GM18507 (cell line): ENCODE measurements around the gene FAM53A.

ENCODE experiments used
- DNase-seq: peaks from one replicate; pipeline ENCODE4 v3.0.0; 2011; ENCODE audit warnings: low read depth; ENCODE audit not compliant: insufficient read length; ENCODE audit errors: extremely low spot score
- FAIRE-seq: peaks from 2 replicates; lab custom pipeline; 2011; peaks lifted over from hg19 to GRCh38; lab: Jason Lieb, UNC

The FAM53A gene

DNA sequence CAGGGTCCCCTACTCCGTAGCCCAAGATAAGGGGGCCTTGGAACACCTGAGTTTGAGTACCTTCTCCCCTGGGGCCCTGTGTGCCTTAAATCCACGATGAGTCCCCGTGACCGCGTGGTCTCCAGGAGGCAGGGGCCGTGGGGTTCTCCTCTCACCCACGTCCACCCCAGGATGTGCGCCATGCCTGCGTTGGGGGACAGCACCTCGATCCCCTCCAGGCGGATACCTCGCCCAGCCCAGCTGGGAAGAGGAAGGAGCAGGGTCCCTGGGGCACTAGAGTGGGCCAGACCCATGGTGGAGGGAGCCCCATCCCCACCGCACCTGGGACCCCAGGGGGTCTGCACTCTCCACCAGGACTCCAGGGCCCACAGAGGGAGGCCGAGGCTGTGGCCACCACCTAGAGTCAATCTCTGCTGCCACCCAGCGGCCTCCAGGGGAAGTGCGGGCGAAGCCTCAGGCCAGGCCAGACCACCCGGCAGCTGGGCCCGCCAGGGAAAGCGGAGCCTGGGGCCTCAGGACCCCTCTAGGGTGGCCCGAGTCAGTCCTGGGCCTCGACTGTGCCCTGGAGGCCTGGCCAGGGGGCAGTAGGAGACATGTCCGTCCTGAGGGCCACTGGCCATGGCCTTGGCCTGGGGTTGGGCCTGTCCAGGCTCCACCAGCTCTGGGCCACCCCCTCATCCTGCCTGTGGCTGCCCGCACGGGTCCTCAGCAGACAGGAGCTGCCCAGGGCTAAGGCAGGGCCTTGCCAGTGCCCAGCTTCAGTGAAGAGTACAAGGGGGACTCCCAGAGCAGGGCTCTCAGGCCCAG, 55.0 kb downstream of the FAM53A start:
- DNase-seq (peak; percentile 69), FAIRE-seq (peak; percentile 35)

GRCh38 chr4:1627417-1628313, 56.4 kb downstream of the FAM53A start:
- FAIRE-seq (no peak), DNase-seq (no peak)

DNA sequence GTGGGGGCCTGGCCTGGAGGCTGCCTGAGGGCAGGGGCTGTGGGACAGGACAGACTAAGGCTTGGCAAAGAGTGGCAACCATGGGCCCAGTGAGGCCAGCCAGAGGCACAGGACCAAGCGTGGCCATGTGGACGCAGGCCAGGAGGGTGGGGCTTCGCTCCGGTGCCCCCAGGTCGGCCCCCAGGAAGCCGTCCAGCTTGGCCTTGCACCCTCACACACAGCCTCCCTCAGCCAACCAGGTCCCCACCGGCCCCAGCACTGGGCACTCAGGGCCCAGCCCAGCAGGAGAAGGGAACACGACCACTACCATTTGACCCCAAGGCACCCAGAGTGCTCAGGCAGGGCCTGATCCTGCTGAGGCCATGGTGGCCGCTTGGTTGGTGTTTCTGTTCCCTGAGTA, 57.2 kb downstream of the FAM53A start:
- no peak for FAIRE-seq
- DNase-seq: no peak

DNA sequence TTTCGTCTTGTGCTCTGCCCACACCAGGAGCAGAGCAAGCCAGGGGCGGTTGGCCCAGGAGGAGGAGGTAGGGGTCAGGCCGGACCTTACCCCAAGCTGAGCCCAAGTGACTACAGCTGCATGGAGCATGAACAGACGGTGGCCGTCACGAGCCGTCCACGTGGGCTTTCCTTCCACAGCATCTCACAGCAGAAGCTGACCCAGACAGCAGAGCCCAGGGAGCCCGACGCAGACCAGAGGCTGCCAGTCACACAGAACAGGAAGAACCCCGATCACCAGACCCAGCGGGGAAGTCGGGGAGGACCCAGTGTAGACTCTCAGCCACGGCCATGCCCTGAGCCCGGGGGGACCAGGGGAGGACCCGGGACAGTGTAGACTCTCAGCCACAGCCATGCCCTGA, 58.0 kb downstream of the FAM53A start:
- FAIRE-seq (no peak), DNase-seq (no peak)

DNA sequence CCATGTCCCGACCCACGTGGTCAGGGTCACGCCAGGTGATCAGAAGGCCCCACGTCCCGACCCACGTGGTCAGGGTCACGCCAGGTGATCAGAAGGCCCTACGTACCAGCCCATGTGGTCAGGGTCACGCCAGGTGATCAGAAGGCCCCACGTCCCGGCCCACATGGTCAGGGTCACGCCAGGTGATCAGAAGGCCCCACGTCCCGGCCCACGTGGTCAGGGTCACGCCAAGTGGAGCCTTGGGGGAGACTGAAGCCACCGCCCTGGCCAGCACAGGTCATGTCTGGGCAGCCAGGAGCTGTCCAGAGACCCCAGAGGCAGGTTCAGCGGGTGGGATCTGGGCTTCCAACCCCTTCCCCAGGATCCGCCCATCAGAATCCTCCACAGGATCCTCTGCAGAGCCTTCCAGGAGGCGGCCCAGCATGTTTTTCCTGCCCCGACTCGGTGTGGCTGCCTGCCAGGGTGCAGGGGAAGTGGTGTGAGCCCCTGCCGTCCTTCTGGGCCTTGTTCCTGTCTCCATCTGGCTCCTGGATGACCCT, 58.4 kb downstream of the FAM53A start:
- no peak for FAIRE-seq
- no peak for DNase-seq

- no peak for DNase-seq
- no peak for FAIRE-seq
Measured at GRCh38 chr4:1624519-1624910, 59.6 kb downstream of the FAM53A start.

GRCh38 chr4:1623821-1624518, 60.1 kb downstream of the FAM53A start:
- DNase-seq (no peak), FAIRE-seq (no peak)

DNA sequence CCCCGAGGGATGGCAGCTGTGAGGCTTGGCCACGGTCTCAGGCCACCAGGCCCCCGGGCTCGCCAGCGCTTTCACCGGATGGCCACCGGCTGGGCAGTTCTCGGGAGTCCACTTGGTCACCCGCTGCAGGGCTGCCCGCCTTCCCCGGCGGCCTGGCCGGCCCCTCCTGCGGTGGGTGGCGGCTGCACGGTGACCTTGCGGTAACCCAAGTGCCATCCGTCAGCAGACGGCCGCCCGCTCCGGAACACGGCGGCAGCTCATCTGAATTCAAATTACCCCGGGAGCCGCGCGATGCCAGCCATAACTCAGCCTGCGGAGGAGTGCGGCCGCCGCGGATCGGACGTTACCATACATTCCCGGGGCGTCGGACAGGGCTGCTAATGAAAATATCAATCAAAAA, 60.7 kb downstream of the FAM53A start:
- FAIRE-seq: no peak
- DNase-seq: no peak

DNA sequence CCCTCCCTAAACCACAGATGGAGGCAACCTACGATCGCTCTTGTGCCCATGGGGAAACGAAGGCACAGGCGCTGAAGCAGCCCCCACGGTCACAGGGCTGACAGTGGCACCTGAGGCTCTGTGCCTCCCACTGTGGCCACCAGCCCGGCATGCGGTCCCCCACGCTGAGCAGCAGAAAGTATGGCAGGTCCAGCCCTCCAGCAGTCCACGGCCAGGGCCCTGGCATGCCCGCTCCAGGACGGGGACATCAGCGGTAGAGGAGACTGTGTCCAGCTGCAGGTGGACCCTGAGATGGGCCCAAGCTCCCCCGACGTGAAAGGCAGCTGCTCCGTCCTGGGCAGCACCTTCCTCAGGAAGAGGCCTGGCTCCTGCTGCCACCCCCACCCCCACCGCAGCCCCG, 61.2 kb downstream of the FAM53A start:
- FAIRE-seq (no peak), DNase-seq (no peak)

DNA sequence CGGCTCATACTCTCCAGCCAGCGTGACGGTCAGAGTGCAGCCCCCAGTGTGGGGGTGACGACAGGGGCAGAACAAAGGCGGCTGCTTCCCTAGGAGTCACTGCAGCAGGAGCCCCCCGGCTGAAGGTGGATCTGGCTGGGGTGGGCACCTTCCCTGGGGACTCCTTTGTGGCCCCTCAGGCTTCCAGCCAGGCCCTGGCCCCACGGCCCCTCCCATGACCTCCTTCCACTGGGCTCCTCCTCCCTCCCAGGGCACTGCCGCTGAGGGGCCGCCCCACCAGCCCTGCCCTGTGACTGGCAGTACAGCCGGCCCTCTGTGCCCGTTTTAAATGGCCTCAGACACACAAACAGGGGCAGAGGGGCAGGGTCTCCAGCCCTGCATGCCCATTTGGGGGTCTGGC, 61.9 kb downstream of the FAM53A start:
- FAIRE-seq (no peak), DNase-seq (no peak)

GRCh38 chr4:1621526-1621925, 62.6 kb downstream of the FAM53A start:
- DNase-seq (no peak), FAIRE-seq (no peak)

DNA sequence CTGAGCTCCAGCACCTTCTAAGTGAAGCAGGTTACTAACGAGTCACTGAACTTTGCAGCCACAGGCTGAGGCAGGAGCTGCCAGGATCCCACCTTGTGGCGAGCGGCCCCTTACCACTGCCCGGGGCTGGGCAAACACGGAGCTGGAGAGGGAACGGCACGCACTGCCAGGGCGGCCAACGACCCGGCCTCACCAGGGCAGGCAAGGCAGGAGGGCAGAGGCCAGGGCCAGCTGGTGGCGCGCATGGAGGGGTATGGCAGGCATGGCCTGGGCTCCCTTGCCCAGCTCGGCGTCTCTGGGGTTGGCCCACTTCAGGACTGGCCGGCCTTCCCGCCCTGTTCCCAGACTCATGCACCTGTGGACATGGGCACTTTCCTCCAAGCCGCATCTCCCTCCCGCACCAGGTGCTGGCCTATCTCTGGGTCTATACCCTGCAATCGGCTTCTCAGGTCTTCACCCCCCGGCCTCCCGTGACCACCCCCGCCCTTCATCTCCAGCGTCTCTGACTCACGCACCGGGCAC, 64.9 kb downstream of the FAM53A start:
- DNase-seq (no peak), FAIRE-seq (no peak)

DNA sequence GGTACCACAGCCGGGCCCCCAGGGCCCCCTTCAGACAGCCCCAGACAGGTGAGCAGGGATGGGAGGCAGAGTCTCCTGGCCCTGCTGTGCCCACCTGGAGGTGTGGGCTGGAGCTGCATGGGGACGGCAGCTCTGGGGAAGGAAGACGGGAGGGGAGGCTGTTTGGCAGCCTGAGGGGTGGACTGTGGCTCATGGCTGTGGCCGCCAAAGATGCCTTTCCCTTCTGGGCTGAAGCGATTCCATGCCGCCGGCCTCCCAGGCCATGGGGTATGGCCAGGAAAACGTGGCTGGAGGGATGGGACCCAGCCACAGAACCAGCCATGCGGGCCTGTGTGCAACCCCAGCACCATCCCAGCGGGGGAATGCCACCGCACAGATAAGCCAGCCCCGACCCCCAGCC, 65.7 kb downstream of the FAM53A start:
- DNase-seq (no peak), FAIRE-seq (no peak)

GRCh38 chr4:1616557-1616930, 67.6 kb downstream of the FAM53A start:
- DNase-seq (no peak), FAIRE-seq (no peak)

GRCh38 chr4:1615786-1616556, 68.1 kb downstream of the FAM53A start:
- DNase-seq (no peak), FAIRE-seq (no peak)

GRCh38 chr4:1614854-1615595, 69.1 kb downstream of the FAM53A start:
- FAIRE-seq (no peak), DNase-seq (no peak)

DNA sequence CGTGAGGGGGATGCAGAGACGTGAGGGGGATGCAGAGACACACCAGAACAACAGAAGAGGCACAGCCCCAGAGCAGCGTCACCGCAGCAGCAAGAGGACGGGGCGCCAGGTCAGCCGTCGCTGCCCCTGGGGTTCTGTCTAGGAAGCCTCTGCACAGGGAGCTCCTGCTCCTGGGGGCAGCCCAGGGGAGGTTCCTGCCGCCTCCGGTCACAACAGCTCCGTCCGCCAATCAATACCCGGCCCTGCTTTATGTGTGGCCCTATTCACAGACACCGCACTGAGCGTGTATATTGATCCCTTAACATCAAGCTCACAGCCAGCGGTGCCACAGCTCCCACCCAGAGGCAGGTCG, 69.6 kb downstream of the FAM53A start:
- no peak for DNase-seq
- FAIRE-seq: no peak

DNA sequence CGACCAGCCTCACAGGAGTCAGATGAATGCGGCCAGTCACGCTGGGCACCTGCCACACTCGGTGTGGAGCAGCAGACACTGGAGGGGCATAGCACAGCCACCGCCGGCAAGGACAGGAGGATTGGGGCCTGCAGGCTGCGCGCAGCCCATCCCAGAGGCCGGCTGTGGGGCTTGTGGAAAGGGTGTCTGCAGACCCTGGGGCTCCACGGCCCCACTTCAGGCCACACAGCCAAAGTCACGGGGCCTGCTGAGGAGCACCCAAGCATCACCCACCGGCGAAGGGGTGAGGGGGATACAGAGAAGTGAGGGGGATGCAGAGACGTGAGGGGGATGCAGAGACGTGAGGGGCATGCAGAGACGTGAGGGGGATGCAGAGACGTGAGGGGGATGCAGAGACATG, 70.1 kb downstream of the FAM53A start:
- no peak for DNase-seq
- no peak for FAIRE-seq

DNA sequence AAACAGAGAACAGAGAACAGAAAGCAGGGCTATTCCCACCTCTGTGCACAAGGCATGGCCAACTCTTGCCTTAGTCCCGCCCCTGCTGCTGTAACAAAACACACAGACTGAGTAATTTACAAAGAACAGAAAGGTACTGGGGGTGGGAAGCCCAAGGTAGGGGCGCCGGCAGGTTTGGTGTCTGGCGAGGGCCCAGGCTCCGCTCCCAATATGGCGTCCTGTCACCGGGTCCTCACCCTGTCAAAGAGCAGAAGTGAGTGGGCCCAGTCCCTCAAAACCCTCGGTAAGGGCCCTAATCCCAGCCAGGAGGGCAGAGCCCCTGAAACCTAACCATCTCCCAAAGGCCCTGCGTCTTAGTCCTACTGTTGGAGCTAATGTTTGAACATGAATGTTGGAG, 71.0 kb downstream of the FAM53A start:
- no peak for FAIRE-seq
- no peak for DNase-seq
